Amniotic epithelial cell (primary cell): ENCODE results near the gene GNB1.

Experiments
- DNase-seq: peaks from one replicate; pipeline ENCODE4 v3.0.0-alpha.2; 2010; ENCODE audit warnings: low read depth

The GNB1 gene

DNA sequence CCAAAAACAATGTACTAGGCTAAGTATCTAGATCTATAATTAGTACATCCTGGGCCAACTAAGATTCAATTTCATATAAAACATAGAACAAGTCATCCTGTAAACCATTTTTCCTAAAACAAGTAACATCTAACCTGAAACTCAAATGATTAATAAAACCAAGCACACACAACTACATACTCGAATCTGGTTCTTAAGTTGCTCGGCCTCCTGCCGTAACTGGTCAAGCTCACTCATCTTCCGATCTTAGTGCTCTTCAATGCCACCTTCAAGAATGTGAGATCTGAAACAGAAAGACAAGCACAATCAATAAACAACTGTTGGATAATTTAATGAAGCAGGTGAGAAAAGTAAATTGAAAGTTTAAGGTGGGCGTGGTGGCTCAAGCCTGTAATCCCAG, 65.7 kb downstream of the GNB1 start:
- DNase-seq, result no peak

DNA sequence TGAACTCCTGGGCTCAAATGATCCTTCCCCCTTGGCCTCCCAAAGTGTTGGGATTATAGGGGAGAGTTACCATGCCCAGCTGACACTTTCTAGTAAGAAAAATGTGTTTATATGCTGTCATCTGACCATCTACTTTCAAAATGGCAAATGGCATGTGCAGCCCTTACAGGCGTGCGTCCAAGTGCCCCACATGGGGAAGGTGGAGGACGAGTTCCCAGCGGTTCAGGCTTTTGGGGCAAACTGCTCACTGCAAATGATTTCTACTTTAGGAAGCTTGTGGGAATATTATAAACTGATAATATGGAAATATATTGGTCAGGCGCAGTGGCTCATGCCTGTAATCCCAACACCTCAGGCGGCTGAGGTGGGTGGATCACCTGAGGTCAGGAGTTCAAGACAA, 71.1 kb downstream of the GNB1 start:
- DNase-seq, result no peak

DNA sequence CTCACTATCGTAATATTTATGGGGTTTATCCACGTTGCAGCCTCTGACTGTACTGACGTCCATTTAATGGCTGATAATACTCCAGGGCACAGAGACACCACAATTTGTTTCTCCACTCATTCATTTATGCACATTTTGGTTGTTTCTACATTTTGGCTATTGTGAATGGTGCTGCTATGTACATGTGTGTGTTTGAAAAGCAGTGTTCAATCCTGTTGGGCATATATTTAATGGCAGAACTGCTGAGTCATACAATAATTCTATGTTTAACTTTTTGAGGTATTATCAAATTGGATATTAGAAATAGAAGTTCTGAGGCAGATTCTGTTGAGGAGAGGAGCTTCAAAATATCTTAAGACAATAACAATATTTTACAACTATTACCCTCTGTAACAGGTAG, 73.7 kb downstream of the GNB1 start:
- DNase-seq, result no peak

DNA sequence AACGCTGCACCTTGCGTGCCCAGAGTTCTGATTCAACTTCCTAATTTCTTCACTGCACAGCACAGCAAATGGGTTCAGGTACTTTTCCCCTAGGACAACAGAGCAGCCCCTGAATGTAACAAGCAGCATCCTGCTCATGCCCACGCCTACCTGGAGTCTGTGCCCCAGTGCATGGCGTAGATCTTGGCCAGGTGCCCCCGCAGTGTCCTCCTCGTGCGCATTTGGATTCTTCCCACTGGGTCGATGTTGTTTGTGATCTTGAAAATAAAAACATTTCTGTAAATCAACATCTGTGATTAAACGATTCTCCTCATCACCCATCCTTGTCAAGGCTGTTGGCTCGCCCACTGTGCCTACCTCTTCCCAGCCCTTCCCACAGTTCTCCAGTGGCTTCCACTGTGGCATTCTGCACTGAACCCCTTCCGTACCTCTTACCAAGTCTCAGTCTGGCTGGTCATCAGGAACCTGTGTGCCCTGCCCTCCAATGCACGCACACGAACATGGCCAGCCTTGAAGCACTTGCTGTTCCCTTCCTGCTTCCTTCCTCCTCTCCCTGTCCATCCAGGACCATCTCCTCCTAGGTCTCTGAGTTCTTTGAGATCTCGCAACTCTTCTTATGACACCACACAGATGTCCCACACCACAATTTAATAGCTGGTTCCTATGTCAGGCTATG, 75.1 kb downstream of the GNB1 start:
- DNase-seq, result no peak

DNA sequence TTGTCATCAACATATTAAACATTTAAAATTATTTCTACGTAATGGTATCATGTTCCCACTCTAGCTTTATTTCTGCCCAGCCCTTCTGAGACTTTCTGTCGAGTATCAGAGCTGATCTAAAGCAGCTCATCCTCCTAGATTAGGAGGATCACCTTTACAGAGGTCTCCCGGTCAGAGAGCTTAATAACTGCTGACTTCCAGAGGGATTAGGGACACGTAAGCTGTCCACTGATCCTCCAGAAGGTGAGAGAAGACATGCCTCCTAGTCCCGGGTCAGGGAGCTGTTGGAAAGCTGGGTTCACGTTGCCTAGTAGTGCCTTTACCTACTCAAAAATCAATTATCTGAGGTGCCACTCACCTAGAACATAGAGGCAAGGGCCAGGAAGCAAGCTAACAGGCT, 81.4 kb downstream of the GNB1 start:
- no peak for DNase-seq

DNA sequence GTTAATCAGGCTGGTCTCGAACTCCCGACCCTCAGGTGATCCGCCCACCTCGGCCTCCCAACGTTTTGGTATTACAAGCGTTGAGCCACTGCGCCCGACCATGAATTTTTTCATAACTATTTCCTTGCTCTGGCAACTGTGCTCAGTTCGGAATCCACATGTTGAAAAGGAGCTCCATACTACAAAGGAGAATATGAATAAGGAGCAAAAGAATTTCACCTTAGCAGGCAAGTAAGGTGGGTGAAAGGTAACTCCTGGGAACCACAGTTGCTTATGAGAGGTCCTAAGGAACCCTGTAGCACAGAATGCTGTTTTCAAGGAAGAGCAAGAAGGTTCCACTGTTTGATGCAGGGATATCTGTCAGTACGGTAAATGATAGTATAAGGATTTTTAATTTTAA, 82.7 kb downstream of the GNB1 start:
- DNase-seq, result no peak

DNA sequence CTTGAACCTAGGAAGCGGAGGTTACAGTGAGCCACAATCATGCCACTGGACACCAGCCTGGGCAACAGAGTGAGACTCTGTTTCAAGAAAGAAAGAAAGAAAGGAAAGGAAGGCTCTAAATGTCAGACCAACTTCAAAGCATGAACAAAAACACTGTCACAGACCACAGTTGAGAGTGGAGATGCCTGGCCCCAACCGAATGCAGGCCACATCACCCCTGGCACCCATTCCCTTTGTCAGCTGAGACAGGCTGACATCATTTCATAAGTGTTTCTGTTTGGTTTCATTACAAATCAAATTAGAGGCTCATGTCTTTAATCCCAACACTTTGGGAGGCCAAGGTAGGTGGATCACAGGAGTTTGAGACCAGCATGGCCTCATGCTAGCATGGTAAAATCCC, 84.0 kb downstream of the GNB1 start:
- no peak for DNase-seq

DNA sequence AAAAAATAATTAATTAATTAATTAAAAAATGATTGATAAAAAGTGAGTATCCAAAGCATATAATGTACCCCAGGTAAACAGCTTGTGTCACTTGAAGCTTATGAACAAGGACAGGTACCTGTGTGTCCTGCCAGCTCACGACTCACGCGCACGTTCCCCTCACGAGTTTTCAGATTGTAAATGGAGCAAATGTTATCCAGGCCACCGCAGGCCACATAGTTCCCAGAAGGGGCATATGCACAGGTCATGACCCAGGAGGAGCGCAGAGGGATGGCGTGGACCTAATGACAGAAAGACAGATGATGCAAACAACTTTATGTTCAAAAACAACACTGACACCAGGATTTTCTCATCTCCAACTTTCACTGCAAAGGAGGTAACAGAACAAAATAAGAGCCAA, 86.6 kb downstream of the GNB1 start:
- DNase-seq, result no peak

DNA sequence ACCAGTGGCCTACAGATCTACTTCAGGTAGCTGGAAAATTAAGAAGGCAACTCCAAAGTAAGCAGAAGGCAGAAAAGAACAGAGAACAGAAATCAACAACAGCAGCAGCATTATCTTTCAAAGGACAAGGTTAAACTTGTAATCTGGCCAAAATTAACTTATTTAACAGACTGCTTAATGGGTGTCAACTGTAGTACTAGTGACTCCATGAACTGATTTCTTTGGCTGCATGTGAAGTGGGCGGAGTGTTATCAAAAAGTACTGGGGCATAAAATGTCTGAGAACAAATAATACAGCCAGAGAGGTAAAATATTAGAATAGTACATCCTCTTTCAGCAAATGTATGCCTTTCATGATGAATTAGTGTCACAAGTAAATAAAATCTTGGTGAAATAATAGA, 88.0 kb downstream of the GNB1 start:
- DNase-seq, result no peak

DNA sequence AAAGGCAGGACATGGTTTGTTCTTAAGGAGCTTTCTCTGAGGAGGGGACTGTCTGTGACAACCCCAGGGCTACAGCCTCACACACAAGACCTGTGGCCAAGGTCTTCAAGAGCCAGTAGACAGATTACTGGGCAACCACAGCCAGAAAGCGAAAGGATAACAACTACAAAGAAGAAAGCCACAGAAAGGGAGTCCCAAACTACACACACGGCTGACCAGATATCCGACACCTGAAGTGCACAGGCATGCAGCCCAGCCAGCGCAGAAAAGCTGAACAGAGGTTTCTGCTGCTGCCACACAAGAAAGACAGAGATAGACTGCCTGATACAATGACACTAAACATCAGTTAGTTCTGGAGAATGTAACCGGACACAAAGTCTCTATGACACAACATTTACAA, 91.2 kb downstream of the GNB1 start:
- DNase-seq, result no peak

DNA sequence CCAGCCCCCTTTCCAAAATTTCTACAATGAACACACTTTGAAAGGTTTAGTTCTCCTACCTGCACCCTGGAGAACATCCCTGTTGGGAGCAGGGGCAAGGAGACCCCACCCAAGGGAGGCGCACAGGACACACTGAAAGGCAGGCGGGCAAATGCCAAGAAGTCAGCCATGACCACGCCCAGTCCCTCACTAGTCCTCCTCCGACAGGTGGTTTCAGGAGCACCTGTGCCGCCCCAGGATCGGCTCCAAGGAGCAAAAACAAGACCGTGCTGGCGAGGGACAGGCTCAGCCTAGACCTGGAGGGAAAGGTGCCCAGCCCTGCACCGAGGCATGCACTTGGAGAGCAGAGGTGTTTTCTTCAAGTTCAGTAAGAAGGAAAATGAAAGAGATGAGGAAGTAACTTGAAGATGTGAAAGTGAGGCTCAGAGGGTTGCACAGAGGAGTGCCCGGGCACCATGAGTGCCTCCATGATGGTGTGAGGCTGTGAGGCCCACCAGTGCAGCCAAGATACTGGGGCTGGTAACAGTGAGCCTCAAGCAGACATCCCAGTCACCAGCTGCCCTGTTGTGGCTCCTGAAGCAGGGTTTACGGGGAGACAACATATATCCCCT, 93.1 kb downstream of the GNB1 start:
- DNase-seq, result no peak

DNA sequence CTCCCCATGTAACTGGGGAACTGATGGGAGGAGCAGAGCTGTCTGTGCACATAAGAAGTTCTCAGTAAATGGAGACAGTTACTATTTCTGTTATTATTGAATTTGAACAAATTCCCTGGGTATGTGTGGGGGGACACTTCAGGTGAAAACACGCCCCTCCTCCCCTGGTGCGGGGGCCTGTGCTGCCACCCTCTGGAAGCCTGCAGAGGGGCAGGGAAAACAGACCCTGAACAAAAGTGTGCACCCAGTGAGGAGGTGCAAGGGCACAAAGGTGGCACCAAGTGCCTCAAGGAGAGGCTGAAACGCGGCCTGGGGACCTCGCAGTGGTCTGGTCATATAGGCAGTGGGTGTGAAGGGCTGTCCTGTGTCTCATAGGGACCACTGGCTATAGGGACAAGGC, 94.4 kb downstream of the GNB1 start:
- DNase-seq, result no peak

DNA sequence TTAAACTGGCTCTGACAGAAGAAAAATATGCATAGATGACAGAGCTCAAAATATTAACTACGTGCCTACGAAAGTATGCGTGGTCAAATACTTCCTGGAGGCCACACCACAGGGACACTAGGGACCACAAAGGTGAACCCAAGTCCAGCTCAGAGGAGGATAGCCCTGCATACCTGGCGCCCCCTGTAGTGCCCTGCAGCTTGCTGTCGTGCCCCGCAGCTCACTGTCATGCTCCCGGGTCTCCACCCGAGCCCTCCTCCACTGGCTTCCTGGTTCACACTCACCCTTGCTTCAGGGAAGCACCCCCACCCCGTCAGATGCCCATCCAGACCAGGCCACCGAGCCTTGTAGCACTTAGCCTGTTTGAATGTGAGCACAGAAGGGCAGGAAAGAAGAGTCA, 95.9 kb downstream of the GNB1 start:
- DNase-seq, result no peak

DNA sequence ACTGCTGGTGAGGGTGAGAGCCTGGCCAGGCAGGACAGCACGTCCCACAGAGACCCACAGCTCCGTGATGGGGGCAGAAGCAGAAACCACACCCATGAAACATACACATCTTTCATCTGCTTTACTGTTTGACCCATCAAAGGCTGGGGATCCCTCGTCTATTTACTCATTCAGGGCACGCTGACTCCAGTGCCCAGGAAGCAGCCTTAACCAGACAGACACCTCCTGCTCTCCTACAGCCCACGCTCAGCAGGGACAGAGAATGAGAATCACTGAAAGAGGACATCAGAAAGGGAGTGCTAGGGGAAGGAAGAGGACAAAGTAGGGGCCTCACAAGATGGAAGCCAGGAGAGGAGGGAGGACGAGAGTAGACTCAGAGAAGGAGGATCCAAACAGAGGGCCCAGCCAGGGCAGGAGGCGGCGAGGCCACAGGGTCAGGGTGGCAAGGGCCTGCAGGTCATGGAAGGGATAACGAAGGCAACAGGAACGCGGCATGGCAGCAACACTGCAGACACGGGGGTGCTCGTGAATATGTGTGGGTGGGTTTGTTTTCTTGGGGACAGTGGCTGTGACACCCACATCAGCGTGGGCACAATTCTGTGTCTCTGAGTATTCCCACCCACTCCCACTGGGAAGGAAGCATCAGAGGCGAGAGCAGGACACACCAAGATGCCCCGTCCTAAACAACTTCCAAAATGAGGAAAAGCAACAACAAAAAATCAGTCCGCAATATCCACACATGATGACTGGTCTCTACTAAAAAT, 97.2 kb downstream of the GNB1 start:
- no peak for DNase-seq

DNA sequence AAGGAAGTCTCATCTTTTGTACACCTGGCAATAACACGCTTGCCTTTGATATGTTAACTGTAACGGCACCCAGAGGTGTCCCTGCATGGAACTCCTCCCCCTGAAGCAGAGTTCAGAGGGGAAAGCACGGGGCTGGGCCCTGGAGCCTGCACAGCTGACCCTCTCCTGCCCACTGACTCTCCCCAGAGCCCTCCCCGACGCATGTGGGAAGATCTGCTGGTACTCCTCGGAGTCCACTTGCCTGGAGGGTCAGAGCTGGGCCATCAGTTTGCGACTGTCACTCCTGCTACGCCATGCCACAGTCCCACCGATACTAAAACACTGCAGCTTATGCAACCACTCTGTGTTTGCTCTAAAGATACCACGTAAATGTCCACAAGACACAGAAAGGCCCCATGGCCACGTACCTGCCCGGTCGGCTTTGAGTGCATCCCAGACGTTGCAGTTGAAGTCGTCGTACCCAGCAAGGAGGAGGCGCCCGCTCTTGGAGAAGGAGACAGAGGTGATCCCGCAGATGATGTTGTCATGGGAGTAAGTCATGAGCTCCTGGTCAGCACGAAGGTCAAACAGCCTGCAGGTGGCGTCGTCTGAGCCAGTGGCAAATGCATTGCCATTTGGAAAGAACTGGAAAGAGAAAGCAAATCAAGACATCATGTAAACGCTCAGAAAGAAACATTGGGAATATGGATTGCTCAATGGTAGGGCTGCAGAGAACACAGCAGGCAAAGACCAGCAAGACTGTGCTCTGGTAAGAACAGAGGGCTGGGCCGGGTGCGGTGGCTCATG, 102.0 kb downstream of the GNB1 start:
- peak; percentile 74 for DNase-seq

DNA sequence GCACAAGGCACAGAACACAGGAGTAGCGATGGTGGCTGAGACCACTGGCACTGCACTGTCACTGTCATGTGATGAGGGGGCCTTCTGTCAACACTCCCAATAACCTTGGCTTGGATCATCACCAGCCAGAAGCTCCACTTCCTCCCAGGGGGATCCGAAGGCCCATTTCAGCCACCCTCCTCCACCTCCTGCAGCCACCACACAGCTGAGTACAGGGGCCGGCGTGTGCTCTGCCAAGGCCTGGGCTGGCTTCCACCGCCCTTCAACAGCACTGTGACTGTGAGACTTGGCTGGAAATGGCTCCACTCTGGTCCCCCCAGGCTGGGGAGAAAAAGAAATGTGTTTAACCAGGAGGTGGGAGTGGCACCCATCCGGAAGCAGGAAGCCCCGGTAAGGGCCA, 102.8 kb downstream of the GNB1 start:
- no peak for DNase-seq

DNA sequence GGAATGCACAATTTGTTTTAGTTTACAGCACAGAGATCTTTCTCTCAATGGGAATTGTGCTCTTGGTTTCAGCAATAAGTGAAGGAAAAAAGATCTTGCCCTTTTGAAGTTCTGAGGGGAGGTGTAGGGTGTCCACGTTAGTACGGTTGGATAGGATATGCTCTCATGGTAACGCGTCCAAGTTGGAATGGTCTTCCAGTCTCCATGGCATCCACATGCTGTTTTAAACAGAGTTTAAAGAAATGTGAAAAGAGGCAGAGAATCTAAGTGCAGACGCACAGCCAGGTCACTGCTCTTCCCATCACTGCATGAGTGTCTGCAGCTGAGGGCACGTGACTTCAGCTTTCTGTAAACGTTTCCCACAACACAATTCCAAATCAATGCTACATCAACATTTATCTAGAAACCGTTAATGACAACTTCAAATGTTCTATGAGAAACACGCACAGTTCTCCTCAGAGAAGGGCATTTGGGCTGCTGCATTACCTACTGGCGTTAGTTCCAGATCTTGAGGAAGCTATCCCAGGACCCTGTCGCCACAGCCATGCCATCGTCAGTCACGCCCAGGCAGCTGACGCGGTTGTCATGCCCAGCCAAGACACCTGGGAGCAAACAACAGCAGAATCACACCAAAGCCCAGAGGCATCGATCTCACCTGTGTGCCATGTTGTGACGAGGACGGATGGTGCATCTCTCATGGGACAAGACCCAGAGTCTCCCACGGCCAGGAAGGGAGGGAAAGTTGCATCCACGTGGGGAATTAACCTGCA, 103.9 kb downstream of the GNB1 start:
- no peak for DNase-seq

DNA sequence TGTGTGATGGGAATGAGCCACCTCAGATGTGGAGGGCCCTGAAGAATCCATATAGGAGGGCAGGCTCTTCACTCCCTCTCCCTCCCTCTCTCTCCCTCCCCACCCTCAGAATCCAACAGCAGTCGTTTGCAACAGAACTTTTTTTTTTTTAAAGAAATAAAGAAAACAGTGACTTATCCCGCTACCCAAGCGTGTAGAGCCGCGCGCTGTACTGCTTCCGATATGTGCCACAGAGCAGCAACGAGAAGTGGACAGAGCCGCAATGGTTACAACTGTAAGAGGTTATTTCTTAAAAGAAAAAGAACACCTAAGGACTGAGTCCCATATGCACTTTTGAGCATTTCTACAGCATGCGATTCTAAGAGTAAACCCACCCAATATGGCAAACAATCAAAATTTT, 105.2 kb downstream of the GNB1 start:
- no peak for DNase-seq

DNA sequence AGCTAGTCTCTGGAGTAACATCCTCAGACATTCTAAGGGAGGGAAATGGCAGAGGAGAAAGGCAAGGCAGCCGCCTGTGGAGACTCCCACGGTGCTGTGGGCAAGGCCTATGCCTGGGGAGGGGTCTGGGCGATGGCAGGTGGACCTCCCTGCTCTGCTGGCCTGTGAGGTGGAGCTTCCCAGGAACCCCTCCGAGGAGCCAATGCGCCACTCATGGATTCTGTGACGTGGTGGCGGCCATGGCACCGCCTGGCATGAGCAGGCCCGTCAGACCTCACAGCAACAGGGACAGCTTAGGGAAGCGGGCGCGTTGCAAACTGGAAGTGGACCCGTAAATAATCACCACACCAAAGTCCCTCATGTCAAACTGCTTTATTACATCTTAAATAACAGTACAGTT, 106.0 kb downstream of the GNB1 start:
- no peak for DNase-seq

DNA sequence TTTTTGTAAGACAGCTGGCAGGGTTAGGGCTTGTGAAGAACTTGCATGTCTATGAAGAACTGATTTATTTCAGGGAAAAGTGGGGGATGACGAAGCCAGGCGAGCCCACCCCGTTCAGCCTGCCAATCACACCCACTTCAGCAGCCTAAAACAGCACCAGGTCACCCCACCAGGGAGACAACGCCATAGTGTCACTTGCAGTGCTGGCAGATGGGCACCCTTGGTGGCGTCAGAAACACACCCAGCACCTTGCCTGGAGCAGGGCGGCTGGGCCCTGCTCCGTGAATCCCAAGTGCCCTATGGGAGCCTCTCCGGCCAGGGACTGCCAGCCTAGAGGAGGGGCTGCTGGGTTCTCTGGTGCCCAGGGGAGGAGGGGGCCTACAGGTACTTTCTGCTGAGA, 107.6 kb downstream of the GNB1 start:
- DNase-seq, result no peak

DNA sequence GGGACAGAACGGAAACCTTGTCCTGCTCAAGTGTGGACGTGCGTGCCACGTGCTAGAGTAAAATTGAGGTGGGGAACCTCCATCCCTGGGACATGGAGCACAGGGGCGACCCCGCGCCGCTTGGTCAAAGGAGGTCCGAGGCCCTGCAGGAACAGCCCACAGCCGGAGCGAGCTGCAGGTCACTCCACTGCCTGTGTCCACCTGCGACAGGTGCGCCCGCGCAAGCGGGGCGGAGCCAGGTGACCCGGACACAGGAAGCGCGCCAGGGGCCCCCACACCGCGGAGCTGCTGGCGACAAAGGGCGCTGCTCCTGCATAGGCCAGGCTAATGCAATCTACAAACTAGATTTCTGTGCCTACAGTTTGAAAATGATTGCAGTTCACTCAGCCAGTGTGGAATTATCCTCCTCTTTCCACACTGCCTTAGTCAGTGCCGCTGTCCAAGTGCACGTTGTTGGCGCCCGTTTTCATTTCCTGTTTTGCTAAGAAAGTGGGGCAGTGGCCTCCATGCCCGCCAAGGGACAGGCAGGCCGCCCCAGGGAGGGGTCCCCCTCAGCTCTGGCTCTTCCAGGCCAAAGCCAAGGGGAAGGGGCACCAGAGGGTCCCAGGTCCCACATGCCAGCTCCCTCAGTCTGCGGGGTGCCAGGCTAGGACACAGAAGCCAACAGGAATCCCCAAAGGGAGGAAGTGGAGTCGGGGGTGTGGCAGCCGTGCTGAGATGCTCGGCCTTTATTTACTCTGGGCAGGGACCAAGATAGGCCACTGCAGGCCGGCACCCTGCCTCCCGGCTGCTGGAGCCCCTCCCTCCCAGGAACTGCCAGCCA, 108.3 kb downstream of the GNB1 start:
- DNase-seq, result peak; percentile 70
